HFF-Myc (cell line): ENCODE measurements around the gene PRKRIP1.
A peak's percentile ranks its signal among the peaks of the same experiment; 100 is the strongest.

ENCODE experiments used
- DNase-seq: peaks from one replicate; pipeline ENCODE4 v3.0.0-alpha.2; 2011; ENCODE audit warnings: low read depth; ENCODE audit errors: extremely low read depth
- H3K4me3 ChIP-seq: replicated peaks from 2 replicates; pipeline ENCODE4 v1.5.1; 2011; ENCODE audit warnings: low read depth, mild to moderate bottlenecking, control low read depth, low read length
- CTCF ChIP-seq: IDR thresholded peaks from 2 replicates; pipeline ENCODE4 v1.5.1; 2012; ENCODE audit warnings: mild to moderate bottlenecking, low read depth, low read length, control low read depth; ENCODE audit errors: missing control alignments

PRKRIP1 gene

GRCh38 chr7:102426268-102427018, 30.3 kb downstream of the PRKRIP1 start:
- H3K4me3 ChIP-seq: no peak overlapping the region
- DNase-seq: no peak
- no peak for TF ChIP-seq CTCF

GRCh38 chr7:102427019-102427405, 30.8 kb downstream of the PRKRIP1 start:
- DNase-seq: no peak
- H3K4me3 ChIP-seq: no peak overlapping the region
- TF ChIP-seq CTCF: no peak

- no peak for DNase-seq
- TF ChIP-seq CTCF: no peak
- H3K4me3 ChIP-seq: no peak overlapping the region
Measured at GRCh38 chr7:102429141-102429899, 33.2 kb downstream of the PRKRIP1 start.

- no peak overlapping the region for H3K4me3 ChIP-seq
- no peak for DNase-seq
- TF ChIP-seq CTCF: no peak
Measured at GRCh38 chr7:102431617-102432298, 35.6 kb downstream of the PRKRIP1 start.

GRCh38 chr7:102432442-102433218, 36.5 kb downstream of the PRKRIP1 start:
- peak overlapping the region; percentile 67 for H3K4me3 ChIP-seq
- DNase-seq: no peak
- no peak for TF ChIP-seq CTCF
